ENCODE measurements around the gene LBHD1.
"Not testable (repeated sequence)": the region's sequence is repeated elsewhere in the genome, so short reads cannot be mapped to it uniquely, and the experiment has no call there.

Gene LBHD1

GRCh38 chr11:62693624-62694023, 21.6 kb upstream of the LBHD1 start:
- DNase-seq: not testable (repeated sequence)

- no peak for DNase-seq
These were observed 17.5 kb upstream of the LBHD1 start, which contains the start of gene LRRN4CL for GRCh38 chr11:62689421-62690183. LRRN4CL (minus strand) TSS chr11:62689530; CDS start chr11:62688508, 1,022 bp downstream.

- DNase-seq: no peak
These were observed 16.4 kb upstream of the LBHD1 start for GRCh38 chr11:62688491-62688890.

GRCh38 chr11:62687508-62688396, 15.7 kb upstream of the LBHD1 start:
- no peak for DNase-seq

GRCh38 chr11:62682518-62682917, 10.5 kb upstream of the LBHD1 start:
- DNase-seq: no peak

- DNase-seq: peak in 1 of 2 experiments; percentile 52
These were observed 8.8 kb upstream of the LBHD1 start for GRCh38 chr11:62680825-62681240.

- DNase-seq: peak; percentile 90 to 92
These were observed 7.0 kb upstream of the LBHD1 start, which contains the start of gene UBXN1 for GRCh38 chr11:62678770-62679696. UBXN1 (minus strand) TSS chr11:62679073; CDS start chr11:62678923, 150 bp downstream.

- DNase-seq: no peak
These were observed 6.3 kb upstream of the LBHD1 start for GRCh38 chr11:62678433-62678769.

GRCh38 chr11:62677714-62678113, 5.6 kb upstream of the LBHD1 start:
- DNase-seq: no peak

- DNase-seq: no peak
These were observed 5.1 kb upstream of the LBHD1 start for GRCh38 chr11:62677156-62677555.

GRCh38 chr11:62676698-62677097, 4.6 kb upstream of the LBHD1 start:
- no peak for DNase-seq

- not testable (repeated sequence) for DNase-seq
These were observed 3.3 kb upstream of the LBHD1 start for GRCh38 chr11:62675415-62675814.

GRCh38 chr11:62673196-62673525, 1.1 kb upstream of the LBHD1 start:
- no peak for DNase-seq

GRCh38 chr11:62671236-62671607, 845 bp downstream of the LBHD1 start:
- DNase-seq: no peak

- no peak for DNase-seq
These were observed 2.5 kb downstream of the LBHD1 start for GRCh38 chr11:62669420-62670161.

GRCh38 chr11:62667460-62667859, 4.6 kb downstream of the LBHD1 start:
- DNase-seq: peak in 1 of 2 experiments; percentile 37

GRCh38 chr11:62666259-62666926, 5.7 kb downstream of the LBHD1 start:
- peak; percentile 57 to 60 for DNase-seq

- peak; percentile 75 to 78 for DNase-seq
These were observed 6.3 kb downstream of the LBHD1 start for GRCh38 chr11:62665599-62666258.

GRCh38 chr11:62665075-62665598, 6.9 kb downstream of the LBHD1 start, which contains the start of the genes C11orf98 and CSKMT:
C11orf98 (minus strand) TSS chr11:62665210; CDS start chr11:62665169, 41 bp downstream.
CSKMT (plus strand) TSS chr11:62665312; CDS start chr11:62665880, 568 bp downstream.
- peak; percentile 99 for DNase-seq

- DNase-seq: no peak
These were observed 7.5 kb downstream of the LBHD1 start for GRCh38 chr11:62664405-62665074.
